NCI-H146 (cell line): ENCODE data around the gene BMPR2.
"Not testable (repeated sequence)": the region's sequence is repeated elsewhere in the genome, so short reads cannot be mapped to it uniquely, and the experiment has no call there.

Experiments
- DNase-seq: peaks from one replicate; lab custom pipeline; 2025; lab: John Stamatoyannopoulos, UW

Gene BMPR2

GRCh38 chr2:202382684-202383083, 6.6 kb downstream of the BMPR2 start:
- no peak for DNase-seq

GRCh38 chr2:202386495-202386894, 10.4 kb downstream of the BMPR2 start:
- DNase-seq = not testable (repeated sequence)

GRCh38 chr2:202387608-202388342, 11.6 kb downstream of the BMPR2 start:
- no peak for DNase-seq

GRCh38 chr2:202400941-202401340, 24.8 kb downstream of the BMPR2 start:
- DNase-seq = no peak

GRCh38 chr2:202405798-202406197, 29.7 kb downstream of the BMPR2 start:
- DNase-seq = no peak

GRCh38 chr2:202406445-202406978, 30.4 kb downstream of the BMPR2 start:
- DNase-seq = no peak

GRCh38 chr2:202408546-202409140, 32.5 kb downstream of the BMPR2 start:
- DNase-seq = no peak

GRCh38 chr2:202410092-202410491, 34.0 kb downstream of the BMPR2 start:
- no peak for DNase-seq

- no peak for DNase-seq
These were observed 35.0 kb downstream of the BMPR2 start for GRCh38 chr2:202411097-202411496.

GRCh38 chr2:202418027-202418426, 41.9 kb downstream of the BMPR2 start:
- no peak for DNase-seq

GRCh38 chr2:202418511-202418910, 42.4 kb downstream of the BMPR2 start:
- no peak for DNase-seq

GRCh38 chr2:202423139-202423538, 47.0 kb downstream of the BMPR2 start:
- DNase-seq = no peak

- DNase-seq = no peak
These were observed 48.9 kb downstream of the BMPR2 start for GRCh38 chr2:202425036-202425435.

GRCh38 chr2:202426751-202427150, 50.6 kb downstream of the BMPR2 start:
- DNase-seq = no peak

- DNase-seq = no peak
These were observed 53.2 kb downstream of the BMPR2 start for GRCh38 chr2:202429164-202429980.

GRCh38 chr2:202432776-202433175, 56.6 kb downstream of the BMPR2 start:
- no peak for DNase-seq

GRCh38 chr2:202434472-202434871, 58.3 kb downstream of the BMPR2 start:
- no peak for DNase-seq

- no peak for DNase-seq
These were observed 60.5 kb downstream of the BMPR2 start for GRCh38 chr2:202436626-202437025.

GRCh38 chr2:202440117-202440516, 64.0 kb downstream of the BMPR2 start:
- DNase-seq = not testable (repeated sequence)

GRCh38 chr2:202442882-202443281, 66.8 kb downstream of the BMPR2 start:
- DNase-seq = no peak

- DNase-seq = no peak
These were observed 67.9 kb downstream of the BMPR2 start for GRCh38 chr2:202444000-202444399.

- DNase-seq = no peak
These were observed 73.2 kb downstream of the BMPR2 start for GRCh38 chr2:202449344-202449743.

- DNase-seq = no peak
These were observed 74.7 kb downstream of the BMPR2 start for GRCh38 chr2:202450785-202451184.
